Memory B cell (primary cell): ENCODE data around the gene SPRY2.
"Not testable (repeated sequence)": the region's sequence is repeated elsewhere in the genome, so short reads cannot be mapped to it uniquely, and the experiment has no call there.

Experiments
- ATAC-seq: fragments of 150-1000 bp; cut with Tn5 transposase; 2 replicates; pipeline ENCODE4 v1.10.0; 2021; ENCODE audit warnings: low read depth, mild to moderate bottlenecking, moderate library complexity
- DNase-seq, 2 donors: peaks; one replicate each; pipeline ENCODE4 v3.0.0; 2022; ENCODE audit warnings: low spot score in 2 of 2
- H3K27ac Mint-ChIP-seq: one replicate; pipeline ENCODE4 v1.8.0; 2022; ENCODE audit warnings: mild to moderate bottlenecking, moderate library complexity, mixed read lengths
- H3K27me3 Mint-ChIP-seq: one replicate; pipeline ENCODE4 v1.8.0; 2022; ENCODE audit warnings: mixed read lengths
- H3K36me3 Mint-ChIP-seq: one replicate; pipeline ENCODE4 v1.8.0; 2022; ENCODE audit warnings: mild to moderate bottlenecking, mixed read lengths
- H3K4me1 Mint-ChIP-seq: one replicate; pipeline ENCODE4 v1.8.0; 2022; ENCODE audit warnings: mixed read lengths
- H3K4me3 Mint-ChIP-seq: one replicate; pipeline ENCODE4 v1.8.0; 2022; ENCODE audit warnings: mild to moderate bottlenecking, moderate library complexity, mixed read lengths
- H3K9me3 Mint-ChIP-seq: one replicate; pipeline ENCODE4 v1.8.0; 2022; ENCODE audit warnings: mixed read lengths

Gene SPRY2

GRCh38 chr13:80363890-80364503, 23.1 kb upstream of the SPRY2 start:
- no peaks in the 10 kb centered on the region for H3K27me3 Mint-ChIP-seq
- H3K27ac Mint-ChIP-seq, result no peak overlapping the region
- no peaks in the 10 kb centered on the region for H3K36me3 Mint-ChIP-seq
- no peak overlapping the region for H3K4me3 Mint-ChIP-seq
- H3K9me3 Mint-ChIP-seq, result no peaks in the 10 kb centered on the region
- ATAC-seq (no peak), DNase-seq (no peak)
- no peaks in the 10 kb centered on the region for H3K4me1 Mint-ChIP-seq

- Mint-ChIP-seq H3K4me3 (no peak overlapping the region), H3K4me1 (no peaks in the 10 kb centered on the region), H3K9me3 (no peaks in the 10 kb centered on the region), H3K27ac (no peak overlapping the region), H3K27me3 (no peaks in the 10 kb centered on the region), H3K36me3 (no peaks in the 10 kb centered on the region)
- ATAC-seq (no peak), DNase-seq (no peak)
Observed at GRCh38 chr13:80362481-80362880, 21.6 kb upstream of the SPRY2 start.

- H3K9me3 Mint-ChIP-seq, result no peaks in the 10 kb centered on the region
- H3K27ac Mint-ChIP-seq, result no peak overlapping the region
- no peaks in the 10 kb centered on the region for H3K4me1 Mint-ChIP-seq
- ATAC-seq (no peak), DNase-seq (no peak)
- H3K27me3 Mint-ChIP-seq, result no peaks in the 10 kb centered on the region
- no peaks in the 10 kb centered on the region for H3K36me3 Mint-ChIP-seq
- H3K4me3 Mint-ChIP-seq, result no peak overlapping the region
Observed at GRCh38 chr13:80361883-80362327, 21.0 kb upstream of the SPRY2 start.

- H3K36me3 Mint-ChIP-seq, result no peaks in the 10 kb centered on the region
- ATAC-seq, result no peak
- no peak for DNase-seq
- no peak overlapping the region for H3K27ac Mint-ChIP-seq
- H3K9me3 Mint-ChIP-seq, result no peaks in the 10 kb centered on the region
- H3K4me3 Mint-ChIP-seq, result no peak overlapping the region
- H3K27me3 Mint-ChIP-seq, result no peaks in the 10 kb centered on the region
- H3K4me1 Mint-ChIP-seq, result no peaks in the 10 kb centered on the region
Observed at GRCh38 chr13:80361298-80361697, 20.4 kb upstream of the SPRY2 start.

- H3K9me3 Mint-ChIP-seq, result no peaks in the 10 kb centered on the region
Observed at GRCh38 chr13:80360453-80360800, 19.5 kb upstream of the SPRY2 start.

GRCh38 chr13:80359778-80360452, 19.0 kb upstream of the SPRY2 start:
- Mint-ChIP-seq H3K4me3 (no peak overlapping the region), H3K4me1 (no peaks in the 10 kb centered on the region), H3K36me3 (no peaks in the 10 kb centered on the region), H3K9me3 (no peaks in the 10 kb centered on the region), H3K27me3 (no peaks in the 10 kb centered on the region), H3K27ac (no peak overlapping the region)
- DNase-seq (no peak), ATAC-seq (no peak)

More at GRCh38 chr13:80360453-80360800, 19.5 kb upstream of the SPRY2 start:
- Mint-ChIP-seq H3K4me3 (no peak overlapping the region), H3K4me1 (no peaks in the 10 kb centered on the region), H3K27ac (no peak overlapping the region), H3K36me3 (no peaks in the 10 kb centered on the region), H3K27me3 (no peaks in the 10 kb centered on the region)
- DNase-seq (no peak), ATAC-seq (no peak)

GRCh38 chr13:80359414-80359777, 18.5 kb upstream of the SPRY2 start:
- ATAC-seq (no peak), DNase-seq (no peak)
- Mint-ChIP-seq H3K36me3 (no peaks in the 10 kb centered on the region), H3K27me3 (no peaks in the 10 kb centered on the region), H3K4me3 (no peak overlapping the region), H3K4me1 (no peaks in the 10 kb centered on the region), H3K9me3 (no peaks in the 10 kb centered on the region), H3K27ac (no peak overlapping the region)

- not testable (repeated sequence) for H3K9me3 Mint-ChIP-seq, H3K27ac Mint-ChIP-seq, ATAC-seq, DNase-seq, H3K4me1 Mint-ChIP-seq, H3K27me3 Mint-ChIP-seq, H3K36me3 Mint-ChIP-seq, H3K4me3 Mint-ChIP-seq
Observed at GRCh38 chr13:80355496-80356094, 14.7 kb upstream of the SPRY2 start.

- Mint-ChIP-seq H3K36me3 (no peaks in the 10 kb centered on the region), H3K27me3 (peaks cover 7% of the 10 kb centered on the region), H3K4me3 (no peak overlapping the region), H3K27ac (no peak overlapping the region), H3K9me3 (peaks cover 2% of the 10 kb centered on the region), H3K4me1 (peaks cover 2% of the 10 kb centered on the region)
- no peak for DNase-seq
- no peak for ATAC-seq
Observed at GRCh38 chr13:80348750-80349149, 7.8 kb upstream of the SPRY2 start.

- ATAC-seq (no peak), DNase-seq (no peak)
- no peaks in the 10 kb centered on the region for H3K36me3 Mint-ChIP-seq
- no peak overlapping the region for H3K4me3 Mint-ChIP-seq
- H3K27me3 Mint-ChIP-seq, result peaks cover 7% of the 10 kb centered on the region
- H3K9me3 Mint-ChIP-seq, result peaks cover 2% of the 10 kb centered on the region
- H3K27ac Mint-ChIP-seq, result no peak overlapping the region
- peaks cover 5% of the 10 kb centered on the region for H3K4me1 Mint-ChIP-seq
Observed at GRCh38 chr13:80348314-80348713, 7.4 kb upstream of the SPRY2 start.

- H3K27ac Mint-ChIP-seq, result no peak overlapping the region
- peaks cover 5% of the 10 kb centered on the region for H3K4me1 Mint-ChIP-seq
- ATAC-seq (no peak), DNase-seq (no peak)
- peaks cover 5% of the 10 kb centered on the region for H3K27me3 Mint-ChIP-seq
- H3K36me3 Mint-ChIP-seq, result no peaks in the 10 kb centered on the region
- no peaks in the 10 kb centered on the region for H3K9me3 Mint-ChIP-seq
- H3K4me3 Mint-ChIP-seq, result no peak overlapping the region
Observed at GRCh38 chr13:80345771-80346510, 5.0 kb upstream of the SPRY2 start.

GRCh38 chr13:80344032-80344431, 3.1 kb upstream of the SPRY2 start:
- H3K9me3 Mint-ChIP-seq, result not testable (repeated sequence)

GRCh38 chr13:80342471-80343371, 1.8 kb upstream of the SPRY2 start:
- H3K4me3 Mint-ChIP-seq, result peak overlapping the region; percentile 63
- H3K27ac Mint-ChIP-seq, result no peak overlapping the region
- peak; percentile 65 to 70 for DNase-seq

More at GRCh38 chr13:80344032-80344431, 3.1 kb upstream of the SPRY2 start:
- ATAC-seq, H3K4me1 Mint-ChIP-seq, H3K36me3 Mint-ChIP-seq, H3K4me3 Mint-ChIP-seq, H3K27ac Mint-ChIP-seq, DNase-seq, H3K27me3 Mint-ChIP-seq: not testable (repeated sequence)

More at GRCh38 chr13:80342471-80343371, 1.8 kb upstream of the SPRY2 start:
- Mint-ChIP-seq H3K4me1 (peaks cover 9% of the 10 kb centered on the region), H3K36me3 (no peaks in the 10 kb centered on the region), H3K9me3 (no peaks in the 10 kb centered on the region), H3K27me3 (peaks cover 5% of the 10 kb centered on the region)
- peak; percentile 59 for ATAC-seq
